IPS-20b (cell line): ENCODE measurements around the gene COL18A1.

ENCODE experiments used
- H3K27ac ChIP-seq: one replicate; pipeline ENCODE4 v1.5.1; 2013; ENCODE audit warnings: low read length
- H3K27me3 ChIP-seq: 2 replicates; pipeline ENCODE4 v1.6.1; 2013; ENCODE audit warnings: mild to moderate bottlenecking, low read length, inconsistent platforms; ENCODE audit not compliant: insufficient read depth
- H3K36me3 ChIP-seq: 2 replicates; pipeline ENCODE4 v1.6.1; 2013; ENCODE audit warnings: low read depth, mild to moderate bottlenecking, inconsistent platforms, low read length, moderate library complexity; ENCODE audit not compliant: insufficient read depth
- H3K4me1 ChIP-seq: 2 replicates; pipeline ENCODE4 v1.6.1; 2013; ENCODE audit warnings: mild to moderate bottlenecking, control low read depth, inconsistent platforms, low read length, moderate library complexity; ENCODE audit not compliant: insufficient read depth
- H3K4me3 ChIP-seq: 2 replicates; pipeline ENCODE4 v1.5.1; 2013; ENCODE audit warnings: mild to moderate bottlenecking, low read length, inconsistent platforms
- H3K9ac ChIP-seq: 2 replicates; pipeline ENCODE4 v1.6.1; 2013; ENCODE audit warnings: low read depth, mild to moderate bottlenecking, inconsistent platforms, low read length, moderate library complexity
- H3K9me3 ChIP-seq: 2 replicates; pipeline ENCODE4 v1.6.1; 2013; ENCODE audit warnings: mild to moderate bottlenecking, low read depth, low read length, inconsistent platforms; ENCODE audit not compliant: insufficient read depth

COL18A1 gene

GRCh38 chr21:45445369-45445768 is 40.4 kb downstream of the COL18A1 start:
- Histone ChIP-seq H3K4me3 (no peak overlapping the region), H3K27ac (no peak overlapping the region), H3K9me3 (peaks cover 3% of the 10 kb centered on the region), H3K4me1 (no peaks in the 10 kb centered on the region), H3K27me3 (no peaks in the 10 kb centered on the region), H3K36me3 (peaks cover 18% of the 10 kb centered on the region), H3K9ac (no peak overlapping the region)

DNA sequence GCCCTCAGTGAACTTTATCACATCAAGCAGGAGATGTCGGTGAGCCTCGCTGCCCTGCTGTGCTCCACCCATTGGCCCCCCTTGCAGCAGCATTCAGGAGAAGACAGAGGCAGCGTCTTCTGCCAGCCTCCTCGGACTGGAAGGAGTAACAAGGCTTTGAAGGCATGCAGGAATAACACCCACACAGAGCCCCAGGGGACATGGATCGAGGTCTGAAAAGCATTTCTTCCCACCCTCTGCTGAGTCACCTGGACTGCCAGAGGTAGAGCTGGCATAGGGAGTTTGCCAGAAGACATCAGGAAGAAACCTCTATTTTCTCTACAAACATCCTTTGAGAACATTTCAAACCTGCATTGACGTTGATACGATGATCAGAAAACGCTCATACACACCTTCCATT is 42.9 kb downstream of the COL18A1 start:
- H3K4me3 ChIP-seq = no peak overlapping the region
- no peaks in the 10 kb centered on the region for H3K27me3 ChIP-seq
- H3K9ac ChIP-seq = no peak overlapping the region
- H3K27ac ChIP-seq = no peak overlapping the region
- peaks cover 11% of the 10 kb centered on the region; the same call in 1 of the 2 replicates for H3K36me3 ChIP-seq
- H3K9me3 ChIP-seq = peaks cover 7% of the 10 kb centered on the region
- no peaks in the 10 kb centered on the region for H3K4me1 ChIP-seq

DNA sequence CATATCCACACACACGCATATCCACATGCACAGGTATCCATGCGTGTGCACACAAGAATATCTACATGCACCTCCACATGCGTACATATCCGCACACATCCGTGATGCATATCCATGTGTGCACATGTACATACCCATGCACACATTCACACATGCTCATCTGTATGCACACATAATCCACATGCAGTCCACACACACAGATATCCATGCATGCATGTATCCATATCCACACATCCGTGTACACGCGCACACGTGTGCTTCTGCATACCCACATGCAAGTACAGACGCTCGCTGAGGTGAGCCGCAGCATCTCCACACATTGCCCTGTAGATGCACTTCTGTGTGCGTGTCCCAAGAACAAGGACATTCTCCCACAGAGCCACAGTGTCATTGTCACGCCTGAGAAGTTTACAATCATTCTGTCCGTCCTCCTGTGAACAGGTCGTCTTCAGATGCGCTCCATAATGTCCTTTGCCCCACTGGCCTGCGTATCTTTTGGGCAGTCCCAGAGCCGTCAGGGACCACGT is 43.4 kb downstream of the COL18A1 start:
- H3K4me1 ChIP-seq = no peaks in the 10 kb centered on the region
- H3K4me3 ChIP-seq = no peak overlapping the region
- no peak overlapping the region for H3K27ac ChIP-seq
- H3K27me3 ChIP-seq = no peaks in the 10 kb centered on the region
- no peak overlapping the region for H3K9ac ChIP-seq
- peaks cover 11% of the 10 kb centered on the region; the same call in 1 of the 2 replicates for H3K36me3 ChIP-seq
- peaks cover 8% of the 10 kb centered on the region for H3K9me3 ChIP-seq

DNA sequence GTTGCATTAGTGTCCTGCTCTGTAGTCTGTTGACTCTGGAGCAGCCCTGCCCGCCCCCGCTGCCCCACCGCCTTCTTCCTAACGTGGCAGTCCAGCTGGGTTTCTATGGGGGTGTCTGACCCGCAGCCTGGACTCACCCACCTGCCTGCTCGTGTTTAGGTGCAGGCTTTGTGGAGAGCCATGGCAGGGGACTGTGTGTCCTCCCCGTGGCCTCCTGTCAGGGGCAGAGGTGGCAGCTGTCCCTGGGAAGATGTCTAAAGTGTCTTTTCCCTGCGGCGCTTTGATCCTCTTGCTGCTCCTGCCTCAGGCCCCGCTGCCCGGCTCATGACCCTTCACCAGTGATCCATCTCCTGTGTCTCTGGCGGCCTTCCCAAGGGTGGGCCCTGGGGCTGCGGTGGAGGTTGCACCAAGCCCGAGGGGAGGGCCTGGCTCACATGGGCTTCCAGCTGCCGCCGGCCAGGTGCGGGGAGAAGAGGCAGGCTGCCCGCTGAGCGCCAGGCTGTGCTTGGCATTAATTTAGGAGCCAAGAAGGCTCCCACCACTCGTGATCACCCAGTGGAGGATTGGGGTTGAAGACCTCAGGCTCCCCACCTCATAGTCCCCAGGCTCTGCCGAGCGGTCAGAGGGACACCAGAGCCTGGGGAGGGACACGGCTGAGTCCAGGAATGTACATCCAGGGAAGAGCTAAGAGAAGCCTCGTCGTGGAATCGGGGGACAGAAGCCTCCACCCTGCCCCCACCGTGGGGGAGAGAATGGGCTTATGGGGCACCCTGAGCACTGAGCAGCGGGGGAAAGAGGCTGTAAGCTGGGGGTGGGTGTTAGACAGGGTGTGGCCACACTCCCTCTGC is 44.1 kb downstream of the COL18A1 start:
- Histone ChIP-seq H3K36me3 (peaks cover 11% of the 10 kb centered on the region; the same call in 1 of the 2 replicates), H3K27me3 (no peaks in the 10 kb centered on the region), H3K27ac (no peak overlapping the region), H3K4me3 (no peak overlapping the region), H3K9ac (no peak overlapping the region), H3K4me1 (peaks cover 2% of the 10 kb centered on the region; the same call in 1 of the 2 replicates), H3K9me3 (peaks cover 8% of the 10 kb centered on the region)

DNA sequence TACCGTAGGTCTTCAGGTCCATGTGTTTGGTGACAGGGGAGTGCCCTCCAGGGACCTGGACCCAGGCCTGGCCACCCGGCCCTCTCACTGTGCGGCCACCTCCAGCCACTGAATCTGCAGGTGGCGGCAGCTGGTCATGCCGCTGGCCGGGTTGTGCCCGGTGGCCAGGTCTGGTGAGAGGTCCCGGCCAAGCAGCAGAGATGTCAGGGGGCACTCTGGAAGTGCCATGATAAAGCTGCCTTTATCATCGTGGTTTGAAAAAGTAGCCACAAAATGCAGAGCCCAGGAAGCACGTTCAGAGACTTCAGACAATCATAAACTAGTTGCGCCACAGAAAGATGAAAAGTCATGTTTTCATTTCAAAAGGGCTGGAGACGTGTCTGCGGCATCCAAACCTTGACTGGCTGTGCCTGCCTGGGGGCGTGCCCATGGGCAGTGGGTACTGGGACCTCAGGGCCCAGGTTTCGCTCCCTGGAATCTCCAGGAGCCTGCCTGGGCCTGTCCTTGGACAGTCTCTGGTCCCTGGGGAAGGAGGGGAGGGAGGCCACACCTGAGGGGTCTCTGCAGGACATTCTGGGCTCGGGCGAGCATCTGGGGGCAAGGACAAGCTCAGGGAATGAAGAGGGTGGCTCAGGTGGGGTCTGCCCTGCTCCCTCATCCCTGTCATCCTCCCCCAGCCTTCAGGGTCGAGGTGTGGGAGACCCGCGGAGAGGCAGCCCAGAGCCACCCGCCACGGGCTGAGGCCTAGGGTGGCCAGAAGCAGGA is 44.9 kb downstream of the COL18A1 start:
- Histone ChIP-seq H3K9ac (no peak overlapping the region), H3K4me1 (peaks cover 3% of the 10 kb centered on the region; the same call in 1 of the 2 replicates), H3K9me3 (peaks cover 8% of the 10 kb centered on the region), H3K27ac (no peak overlapping the region), H3K4me3 (no peak overlapping the region), H3K36me3 (peaks cover 11% of the 10 kb centered on the region; the same call in 1 of the 2 replicates), H3K27me3 (no peaks in the 10 kb centered on the region)

DNA sequence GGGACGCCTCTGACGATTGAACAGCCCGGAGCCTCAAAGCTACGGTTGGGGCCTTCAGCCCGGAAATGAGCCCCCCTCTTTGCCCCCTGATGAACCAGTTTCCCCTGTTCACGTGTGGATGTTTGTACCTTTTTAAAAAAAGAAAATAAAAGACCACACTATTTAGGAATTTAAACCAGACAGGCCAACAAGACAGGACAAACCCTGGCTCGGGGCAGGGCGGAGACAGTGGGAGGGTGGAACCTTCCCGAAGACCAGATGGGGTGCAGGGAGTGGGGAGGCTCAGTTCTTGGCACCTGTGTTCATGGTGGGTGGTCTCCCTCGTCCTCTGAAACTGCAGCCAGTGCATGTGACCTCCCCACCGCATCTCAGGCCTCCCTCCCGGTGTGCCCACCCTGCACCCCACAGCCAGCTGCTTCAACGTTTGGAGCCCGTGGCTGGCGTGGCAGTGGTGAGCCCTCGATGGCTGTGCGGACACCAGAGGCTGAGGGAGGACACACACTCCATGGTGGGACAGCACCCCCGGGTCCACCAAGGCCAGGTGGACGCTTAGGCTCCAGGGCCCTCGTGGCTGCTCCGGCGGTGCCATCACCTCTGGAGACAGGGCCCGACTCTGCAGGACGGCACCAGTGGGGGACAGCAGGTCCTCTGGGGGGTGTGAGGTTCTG is 45.6 kb downstream of the COL18A1 start:
- Histone ChIP-seq H3K4me3 (no peak overlapping the region), H3K27me3 (no peaks in the 10 kb centered on the region), H3K4me1 (peaks cover 3% of the 10 kb centered on the region; the same call in 1 of the 2 replicates), H3K9me3 (peaks cover 8% of the 10 kb centered on the region), H3K27ac (no peak overlapping the region), H3K9ac (no peak overlapping the region), H3K36me3 (peaks cover 11% of the 10 kb centered on the region; the same call in 1 of the 2 replicates)

DNA sequence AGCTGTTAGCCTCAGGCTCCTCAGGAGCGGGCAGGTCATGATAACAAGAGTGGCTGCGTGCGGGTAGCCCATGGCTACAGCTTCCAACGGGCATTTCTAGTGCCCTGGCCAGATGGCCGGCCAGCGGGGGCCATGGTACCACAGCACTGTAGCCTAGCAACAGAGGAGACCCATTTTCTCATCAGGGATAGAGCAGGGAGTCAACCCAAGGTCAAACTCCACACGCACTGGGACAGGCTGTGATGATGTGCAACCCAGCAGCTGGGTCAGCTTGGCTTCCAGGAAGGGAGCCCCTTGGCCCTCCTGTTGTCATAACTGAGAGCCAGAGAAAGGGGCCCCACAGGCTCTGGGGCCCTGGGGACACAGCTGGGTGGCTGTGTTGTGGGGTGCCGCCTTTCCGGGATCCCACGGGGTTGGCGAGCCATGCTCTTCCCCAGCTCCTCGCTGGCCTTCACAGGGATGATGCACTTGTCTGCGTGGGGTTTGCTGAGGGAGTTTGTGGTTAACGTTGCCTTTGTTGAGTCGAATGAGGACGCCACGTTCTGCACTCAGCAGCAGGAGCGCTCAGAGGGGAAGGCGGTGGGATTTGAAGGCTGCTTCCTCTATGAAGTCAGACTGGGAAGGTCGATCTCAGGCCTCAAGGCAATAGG is 46.3 kb downstream of the COL18A1 start:
- Histone ChIP-seq H3K36me3 (peaks cover 11% of the 10 kb centered on the region; the same call in 1 of the 2 replicates), H3K4me3 (no peak overlapping the region), H3K9ac (no peak overlapping the region), H3K27ac (no peak overlapping the region), H3K27me3 (no peaks in the 10 kb centered on the region), H3K9me3 (peaks cover 8% of the 10 kb centered on the region), H3K4me1 (peaks cover 3% of the 10 kb centered on the region; the same call in 1 of the 2 replicates)

DNA sequence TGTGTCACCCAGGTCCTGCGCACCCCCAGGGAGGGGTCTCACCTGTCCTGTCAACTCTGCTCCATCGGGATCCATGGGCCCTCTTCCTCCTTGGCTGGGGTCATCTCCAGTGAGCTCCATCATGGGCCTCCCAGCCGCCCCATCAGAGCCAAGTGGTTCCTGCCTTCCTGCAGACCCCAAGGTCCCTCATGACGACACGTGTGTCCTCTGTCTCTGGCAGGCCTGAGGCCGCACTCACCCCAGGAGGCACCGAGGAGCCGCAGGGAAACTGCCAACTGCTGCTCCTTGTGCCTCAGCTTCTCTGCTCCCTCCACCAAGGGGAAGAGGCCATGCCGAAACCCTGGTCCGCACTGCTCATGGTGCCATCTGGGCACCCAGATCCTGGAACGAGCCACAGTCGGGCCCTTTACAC is 46.8 kb downstream of the COL18A1 start:
- Histone ChIP-seq H3K27me3 (no peaks in the 10 kb centered on the region), H3K27ac (no peak overlapping the region), H3K9me3 (peaks cover 8% of the 10 kb centered on the region; the same call in 1 of the 2 replicates), H3K4me3 (no peak overlapping the region), H3K9ac (no peak overlapping the region), H3K4me1 (peaks cover 3% of the 10 kb centered on the region; the same call in 1 of the 2 replicates), H3K36me3 (peaks cover 11% of the 10 kb centered on the region; the same call in 1 of the 2 replicates)

GRCh38 chr21:45452696-45453307 is 47.8 kb downstream of the COL18A1 start:
- H3K4me1 ChIP-seq = peaks cover 3% of the 10 kb centered on the region; the same call in 1 of the 2 replicates
- no peak overlapping the region for H3K27ac ChIP-seq
- no peak overlapping the region for H3K9ac ChIP-seq
- peaks cover 8% of the 10 kb centered on the region; the same call in 1 of the 2 replicates for H3K36me3 ChIP-seq
- peaks cover 8% of the 10 kb centered on the region; the same call in 1 of the 2 replicates for H3K9me3 ChIP-seq
- no peaks in the 10 kb centered on the region for H3K27me3 ChIP-seq
- H3K4me3 ChIP-seq = no peak overlapping the region

DNA sequence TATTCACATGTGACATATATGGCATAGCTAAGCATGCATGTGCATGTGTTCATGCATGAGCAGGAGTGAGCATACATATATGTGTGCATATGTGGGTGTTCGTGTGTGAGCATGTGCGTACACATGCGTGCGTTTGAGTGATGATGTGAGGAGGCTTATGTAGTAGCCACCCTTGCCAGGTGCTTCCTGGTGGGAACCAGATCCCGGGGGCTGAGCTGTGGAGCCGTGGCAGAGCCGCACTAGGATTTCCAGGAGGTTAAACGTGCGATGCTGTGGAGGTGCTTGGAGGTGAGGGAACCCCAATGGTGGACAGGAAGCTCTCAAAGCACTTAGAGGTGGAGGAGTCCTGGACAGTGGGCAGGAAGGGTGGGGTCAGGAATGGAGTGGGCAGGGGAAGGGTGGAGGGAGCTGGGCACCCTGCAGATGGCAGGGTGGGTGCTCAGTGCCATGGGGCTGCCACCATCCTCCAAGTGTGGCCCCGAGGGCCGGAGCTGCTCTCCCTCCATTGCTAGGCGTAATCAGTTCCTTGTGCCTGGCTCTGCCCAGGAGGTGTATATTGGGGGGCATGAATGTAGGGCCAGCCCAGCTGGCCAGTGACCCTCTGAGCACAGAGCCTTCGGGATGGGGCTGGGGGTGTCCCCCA is 48.5 kb downstream of the COL18A1 start:
- H3K4me3 ChIP-seq = no peak overlapping the region
- peaks cover 3% of the 10 kb centered on the region; the same call in 1 of the 2 replicates for H3K4me1 ChIP-seq
- H3K9me3 ChIP-seq = peaks cover 8% of the 10 kb centered on the region; the same call in 1 of the 2 replicates
- no peak overlapping the region for H3K27ac ChIP-seq
- no peak overlapping the region for H3K9ac ChIP-seq
- H3K36me3 ChIP-seq = peaks cover 1% of the 10 kb centered on the region; the same call in 1 of the 2 replicates
- no peaks in the 10 kb centered on the region for H3K27me3 ChIP-seq
